Measurements from ENCODE around the gene SLC27A3.

DNA sequence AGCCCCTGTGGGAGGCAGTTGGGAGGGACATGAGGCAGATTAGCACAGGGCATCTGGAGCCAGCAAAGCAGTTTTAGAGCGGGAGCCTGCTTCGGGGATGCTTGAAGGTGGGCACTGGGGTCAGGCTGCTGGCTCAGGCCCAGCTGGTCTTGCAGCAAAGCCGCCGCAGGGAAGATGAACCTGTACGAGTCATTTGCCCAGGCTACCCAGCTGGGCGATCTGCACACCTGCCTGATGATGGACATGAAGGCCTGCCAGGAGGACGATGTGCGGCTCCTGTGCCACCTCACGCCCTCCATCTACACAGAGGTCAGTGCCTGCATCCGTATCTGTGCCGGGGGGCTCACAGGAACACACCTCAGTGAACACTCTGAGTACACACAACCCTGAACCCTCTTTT, 7.7 kb upstream of the SLC27A3 start:
- TF ChIP-seq, protein P1, sequence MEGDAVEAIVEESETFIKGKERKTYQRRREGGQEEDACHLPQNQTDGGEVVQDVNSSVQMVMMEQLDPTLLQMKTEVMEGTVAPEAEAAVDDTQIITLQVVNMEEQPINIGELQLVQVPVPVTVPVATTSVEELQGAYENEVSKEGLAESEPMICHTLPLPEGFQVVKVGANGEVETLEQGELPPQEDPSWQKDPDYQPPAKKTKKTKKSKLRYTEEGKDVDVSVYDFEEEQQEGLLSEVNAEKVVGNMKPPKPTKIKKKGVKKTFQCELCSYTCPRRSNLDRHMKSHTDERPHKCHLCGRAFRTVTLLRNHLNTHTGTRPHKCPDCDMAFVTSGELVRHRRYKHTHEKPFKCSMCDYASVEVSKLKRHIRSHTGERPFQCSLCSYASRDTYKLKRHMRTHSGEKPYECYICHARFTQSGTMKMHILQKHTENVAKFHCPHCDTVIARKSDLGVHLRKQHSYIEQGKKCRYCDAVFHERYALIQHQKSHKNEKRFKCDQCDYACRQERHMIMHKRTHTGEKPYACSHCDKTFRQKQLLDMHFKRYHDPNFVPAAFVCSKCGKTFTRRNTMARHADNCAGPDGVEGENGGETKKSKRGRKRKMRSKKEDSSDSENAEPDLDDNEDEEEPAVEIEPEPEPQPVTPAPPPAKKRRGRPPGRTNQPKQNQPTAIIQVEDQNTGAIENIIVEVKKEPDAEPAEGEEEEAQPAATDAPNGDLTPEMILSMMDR (IDR thresholded peaks at IDR 0.05; ENCODE audit: low read depth, low read length): no peak
- no peak for TF ChIP-seq POLR2A (IDR thresholded peaks at IDR 0.05; ENCODE audit: extremely low read depth, insufficient read length)
